Measurements from ENCODE around the gene ZNF609.
"Not testable (repeated sequence)": the region's sequence is repeated elsewhere in the genome, so short reads cannot be mapped to it uniquely, and the experiment has no call there.

The ZNF609 gene

DNA sequence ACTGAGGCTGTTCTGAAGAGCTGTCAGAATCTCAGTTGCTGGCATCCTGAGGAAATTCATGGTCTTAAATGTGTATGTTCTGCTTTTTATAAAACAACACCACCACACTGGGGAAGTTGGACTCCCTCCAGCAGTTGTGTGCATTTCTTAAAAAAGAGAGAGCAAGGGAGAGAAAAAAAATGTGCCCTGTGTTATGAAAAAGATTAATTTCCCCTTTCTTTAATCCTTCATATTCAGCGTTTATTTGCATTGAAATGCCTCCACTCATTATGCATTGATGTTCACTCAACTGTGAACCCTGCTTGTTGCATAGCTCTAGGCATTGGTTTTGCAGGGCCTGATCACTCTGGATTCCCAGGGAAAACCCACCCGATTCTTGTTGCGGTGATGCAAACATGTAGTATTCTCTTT, 4.4 kb upstream of the ZNF609 start:
- no peak for DNase-seq (ENCODE audit: low spot score)

DNA sequence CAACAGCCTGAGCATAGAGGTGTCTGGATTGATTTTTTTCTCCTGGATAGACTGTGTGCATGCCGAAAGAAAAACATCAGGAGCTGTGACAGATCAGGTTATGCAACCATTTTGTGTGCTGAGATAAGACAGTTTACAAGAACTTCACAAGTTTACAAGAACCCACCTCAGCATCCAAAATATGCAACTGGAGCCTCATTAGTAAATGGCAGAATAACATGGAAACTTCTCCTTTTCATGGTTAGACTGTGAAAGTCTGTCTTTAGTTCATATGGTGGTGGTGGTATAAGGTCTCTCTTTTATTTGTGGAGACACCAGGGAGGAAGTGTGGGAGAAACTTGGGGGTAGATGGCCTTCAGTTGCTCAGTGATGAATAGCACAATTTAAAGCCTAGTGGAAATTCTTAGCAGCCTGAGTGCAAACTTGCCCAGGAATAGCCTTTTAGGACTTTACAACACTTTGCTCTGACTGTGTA, 3.7 kb upstream of the ZNF609 start:
- DNase-seq (ENCODE audit: low spot score), result no peak

DNA sequence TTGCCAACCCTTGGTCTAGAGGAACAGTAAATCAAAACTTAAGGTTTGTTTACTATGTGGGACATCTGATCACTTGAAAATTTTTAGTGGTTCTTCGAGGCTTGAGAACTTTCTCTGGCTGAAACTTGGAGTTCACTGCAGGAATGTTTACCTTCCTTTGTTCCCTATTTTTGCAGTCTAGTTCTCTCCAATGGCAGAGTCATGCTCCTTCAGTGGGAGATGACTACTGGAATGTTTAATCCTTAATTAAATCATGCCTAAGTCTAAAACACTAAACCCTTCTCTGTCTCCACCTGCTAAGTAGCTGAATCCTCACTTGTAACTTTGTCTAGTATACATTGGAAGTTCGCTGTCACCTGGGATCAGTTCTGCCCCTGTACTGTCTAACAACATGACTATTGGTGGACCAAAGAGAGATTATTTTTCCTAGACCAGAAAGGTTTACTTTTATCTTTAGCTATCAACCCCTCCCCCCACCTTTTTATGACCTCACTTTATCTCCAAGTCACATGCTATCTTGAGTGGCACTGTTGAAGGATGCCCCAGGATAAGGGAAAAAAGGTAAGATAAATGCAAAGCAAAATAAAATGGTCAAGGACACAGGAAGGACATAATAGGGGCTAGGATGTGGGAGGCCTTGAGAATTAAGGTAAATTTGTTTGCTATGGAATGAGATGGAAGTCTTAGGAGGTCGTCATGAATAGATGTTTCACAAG, 1.2 kb upstream of the ZNF609 start:
- no peak for DNase-seq (ENCODE audit: low spot score)

GRCh38 chr15:64460724-64461720, 644 bp downstream of the ZNF609 start:
- peak; percentile 71 for DNase-seq (ENCODE audit: low spot score)

- DNase-seq (ENCODE audit: low spot score), result no peak
These were observed 1.4 kb downstream of the ZNF609 start for GRCh38 chr15:64461721-64462162.

- no peak for DNase-seq (ENCODE audit: low spot score)
These were observed 2.1 kb downstream of the ZNF609 start for GRCh38 chr15:64462492-64462891.

DNA sequence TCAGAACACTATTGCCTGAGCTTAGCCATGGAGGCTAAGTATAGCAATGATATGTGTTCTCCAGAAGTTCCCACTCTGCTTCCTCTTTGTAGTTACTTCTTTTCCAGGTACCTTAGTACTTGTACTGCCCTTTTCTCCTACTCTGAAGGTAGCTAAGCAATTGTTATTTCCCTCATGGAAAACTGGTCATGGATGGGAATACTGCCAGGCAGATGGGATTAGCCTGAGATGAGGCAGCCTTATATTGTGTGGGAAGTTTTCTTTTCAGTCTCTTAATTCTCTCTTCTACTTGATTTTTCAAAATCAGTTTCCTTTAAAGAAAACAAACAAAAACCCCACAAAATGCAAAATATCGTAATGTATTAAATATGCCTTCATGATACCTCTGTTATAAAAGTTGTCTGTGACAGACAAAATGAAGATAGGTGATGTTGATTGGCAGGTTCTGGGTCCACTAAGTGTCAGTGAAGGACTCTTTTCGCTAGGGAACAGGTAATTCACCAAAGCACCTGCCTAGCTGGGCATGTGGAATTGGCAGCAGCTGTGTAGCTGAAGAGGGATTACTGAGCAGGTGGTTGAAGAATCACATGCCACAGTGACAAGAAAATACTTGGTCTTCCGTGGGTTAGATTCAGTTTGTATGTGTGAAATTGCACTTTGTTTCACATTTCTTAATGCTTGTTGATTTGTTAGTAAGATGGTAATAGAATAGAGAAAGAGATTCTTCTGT, 4.1 kb downstream of the ZNF609 start:
- DNase-seq (ENCODE audit: low spot score), result no peak

- no peak for DNase-seq (ENCODE audit: low spot score)
These were observed 6.2 kb downstream of the ZNF609 start for GRCh38 chr15:64466408-64467141.

GRCh38 chr15:64472161-64472560, 11.8 kb downstream of the ZNF609 start:
- no peak for DNase-seq (ENCODE audit: low spot score)

DNA sequence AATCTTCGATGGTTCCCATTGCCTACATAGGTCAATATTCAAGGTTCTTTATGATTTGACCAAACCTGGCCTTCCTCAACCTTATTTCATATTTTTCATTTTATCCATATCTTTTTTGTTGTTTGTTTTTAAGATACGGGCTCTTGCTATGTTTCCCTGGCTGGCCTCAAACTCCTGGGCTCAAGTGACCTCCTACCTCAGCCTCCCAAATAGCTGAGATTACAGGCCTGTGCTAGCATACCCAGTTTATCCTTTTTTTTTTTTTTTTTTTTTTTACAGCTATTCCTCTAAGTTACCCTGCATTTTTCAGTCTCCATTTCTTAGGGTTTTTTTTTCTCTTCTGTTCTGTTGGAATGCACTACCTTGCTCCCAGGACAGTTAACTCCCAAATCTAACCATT, 14.5 kb downstream of the ZNF609 start:
- DNase-seq (ENCODE audit: low spot score), result no peak

- no peak for DNase-seq (ENCODE audit: low spot score)
These were observed 16.2 kb downstream of the ZNF609 start for GRCh38 chr15:64476550-64476949.

- no peak for DNase-seq (ENCODE audit: low spot score)
These were observed 18.5 kb downstream of the ZNF609 start for GRCh38 chr15:64478863-64479262.

- no peak for DNase-seq (ENCODE audit: low spot score)
These were observed 20.5 kb downstream of the ZNF609 start for GRCh38 chr15:64480891-64481290.

GRCh38 chr15:64483749-64484148, 23.4 kb downstream of the ZNF609 start:
- DNase-seq (ENCODE audit: low spot score), result no peak

DNA sequence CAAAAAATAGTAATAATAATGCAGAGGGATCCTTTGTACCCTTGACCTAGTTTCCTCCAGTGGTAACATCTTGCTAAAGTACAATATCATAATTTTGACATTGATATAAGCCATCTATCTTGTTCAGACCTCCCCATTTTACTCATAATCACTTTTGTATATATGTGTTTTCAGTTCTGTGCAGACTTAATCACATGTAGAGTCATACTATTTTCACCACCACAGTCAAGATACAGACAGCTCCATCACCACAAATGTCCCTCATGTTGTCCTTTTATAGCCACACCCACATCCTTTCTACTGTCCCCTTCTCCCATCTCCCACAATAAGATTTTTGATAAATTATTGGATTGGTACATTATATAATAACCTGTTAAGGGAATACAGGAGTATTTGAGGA, 25.4 kb downstream of the ZNF609 start:
- no peak for DNase-seq (ENCODE audit: low spot score)

DNA sequence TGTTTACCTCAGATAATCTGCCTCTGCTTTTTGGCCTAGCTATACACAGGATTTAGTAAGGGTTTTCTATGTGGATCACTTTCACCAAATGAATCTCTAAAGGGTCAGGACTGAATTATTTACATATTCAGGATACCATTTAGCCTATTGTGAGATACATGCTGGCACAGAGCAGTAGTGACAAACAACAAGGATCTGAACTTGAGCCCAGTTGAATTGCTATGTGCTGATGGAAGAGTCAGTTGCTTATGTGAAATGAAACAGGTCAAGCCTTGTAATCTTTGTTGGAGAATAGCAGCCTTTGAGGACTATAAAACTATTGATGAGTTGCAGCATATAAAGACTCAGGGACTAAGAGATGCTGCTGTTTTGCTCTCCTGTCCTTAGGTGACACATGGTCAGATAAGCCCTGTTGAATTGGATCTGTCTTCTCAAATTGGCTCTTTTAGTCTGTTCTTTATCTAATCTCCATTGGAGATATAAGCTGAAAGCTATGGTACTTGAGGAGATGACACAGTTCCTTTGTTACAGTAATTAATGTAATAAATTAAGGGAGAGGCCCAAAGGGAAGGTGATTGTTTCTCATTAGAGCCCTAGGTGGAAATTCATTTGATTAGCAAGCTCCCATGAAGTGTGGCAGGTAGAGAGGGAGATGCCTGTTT, 30.4 kb downstream of the ZNF609 start:
- no peak for DNase-seq (ENCODE audit: low spot score)

DNA sequence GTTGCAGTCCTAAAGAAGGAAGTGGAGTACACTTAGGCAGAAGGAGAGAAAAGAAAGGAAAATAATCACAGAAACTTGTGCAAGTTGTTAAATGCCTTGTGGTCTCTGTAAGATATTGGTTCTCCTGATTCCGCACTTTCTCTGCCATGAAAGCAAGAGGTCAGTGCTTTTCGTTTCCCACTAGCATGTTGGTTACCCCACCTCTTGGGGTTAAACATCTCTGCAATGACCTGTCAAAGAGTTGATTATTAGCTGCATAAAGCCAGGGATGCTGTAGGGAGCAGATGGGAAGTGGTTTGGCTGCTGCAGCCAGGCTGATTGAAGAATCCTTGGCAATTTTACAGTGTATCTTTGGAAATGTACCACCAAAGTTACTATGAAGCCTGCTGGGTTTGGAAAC, 33.3 kb downstream of the ZNF609 start:
- no peak for DNase-seq (ENCODE audit: low spot score)

DNA sequence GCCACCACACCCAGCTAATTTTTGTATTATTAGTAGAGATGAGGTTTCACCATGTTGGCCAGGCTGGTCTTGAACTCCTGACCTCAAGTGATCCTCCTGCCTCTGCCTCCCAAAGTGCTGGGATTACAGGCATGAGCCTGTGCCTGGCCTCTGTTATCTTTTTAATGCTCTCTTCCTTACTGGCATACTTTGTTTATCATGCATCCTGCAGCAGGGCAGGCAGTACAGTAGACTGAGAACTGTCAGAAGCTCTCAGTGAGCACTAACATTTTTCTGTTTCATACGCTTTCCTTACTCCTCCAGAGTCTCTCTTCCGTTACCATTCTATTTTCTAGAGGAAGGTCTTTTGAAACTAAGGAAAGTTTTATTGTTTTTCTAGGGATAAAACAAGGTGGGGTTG, 35.6 kb downstream of the ZNF609 start:
- DNase-seq (ENCODE audit: low spot score), result not testable (repeated sequence)

DNA sequence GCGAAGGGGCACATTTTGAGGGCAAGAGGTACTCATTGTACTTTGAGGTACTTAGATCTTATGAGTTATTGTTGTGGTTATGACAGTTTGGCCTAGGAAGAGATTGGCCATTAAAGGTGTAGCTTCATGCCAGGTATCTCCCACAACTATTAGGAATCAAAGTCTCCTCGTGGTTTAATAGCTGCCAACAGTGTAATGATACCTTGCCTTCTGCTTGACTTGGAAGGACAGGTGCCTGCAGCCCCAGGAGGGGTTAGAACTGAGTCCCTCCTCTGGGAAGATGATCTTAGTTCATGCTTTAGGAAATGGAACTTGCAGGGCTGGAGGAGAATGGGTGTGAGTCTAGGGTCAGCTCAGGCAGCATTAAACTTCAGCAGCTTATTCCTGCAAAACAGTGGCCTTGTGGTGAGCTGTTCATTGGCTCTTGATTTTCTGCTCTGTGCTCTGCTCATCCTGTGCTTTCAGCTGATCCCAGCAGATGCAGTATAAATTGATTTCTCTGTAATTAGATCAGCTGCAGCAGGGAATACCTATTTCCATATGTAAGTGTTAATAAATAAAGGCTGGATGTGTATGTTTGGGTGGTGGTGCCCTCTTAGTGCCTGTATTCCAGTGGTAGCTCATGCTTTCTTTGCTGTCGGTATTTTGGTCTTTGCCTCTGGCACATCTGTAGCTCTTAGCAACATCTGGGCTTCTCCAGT, 40.5 kb downstream of the ZNF609 start:
- no peak for DNase-seq (ENCODE audit: low spot score)

- DNase-seq (ENCODE audit: low spot score), result no peak
These were observed 41.0 kb downstream of the ZNF609 start for GRCh38 chr15:64501396-64501715.

DNA sequence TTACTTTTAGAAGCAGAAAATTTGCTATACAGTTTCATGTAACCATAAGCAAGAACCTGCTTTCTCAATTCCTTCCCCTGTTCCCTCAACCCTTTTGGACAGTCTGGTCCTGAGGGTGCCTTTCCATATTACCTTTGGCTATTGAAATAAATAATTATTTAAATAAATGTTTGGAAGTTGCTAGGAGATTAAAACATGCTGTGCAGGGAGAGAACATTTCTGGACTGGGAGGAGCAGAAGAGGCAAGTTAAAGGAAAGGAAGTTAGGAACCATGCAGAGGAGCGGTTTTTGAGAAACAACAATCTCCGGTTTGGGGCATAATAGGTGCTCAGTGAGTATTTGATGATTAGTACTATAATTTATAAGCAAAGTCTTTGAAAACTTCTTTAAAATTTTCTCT, 41.8 kb downstream of the ZNF609 start:
- no peak for DNase-seq (ENCODE audit: low spot score)

Data from COLO829 (cell line).